IMR-90 (cell line): ENCODE results near the gene XAGE1A. TPM values are rescaled to one million over a fixed set of nuclear protein-coding genes. Genes with fewer than 3 reads are reported as not detected.

ENCODE experiments used
- ATAC-seq: fragments of 200-7000 bp; cut with Tn5 transposase; 2 replicates; pipeline ENCODE4 v1.9.1; 2020; ENCODE audit warnings: low read depth, mild to moderate bottlenecking, moderate library complexity
- BruUV-seq: library from RNA; stranded (reverse); fragments of 400-500 nt; replicated peaks from 2 replicates; lab custom pipeline; 2021; lab: Mats Ljungman, UMichigan
- CTCF ChIA-PET: fragments of 300-600 bp; formaldehyde crosslinking; extraction: SDS; loops from one replicate; lab custom pipeline; 2021; ENCODE audit warnings: antibody characterized with exemption; lab: Yijun Ruan, JAX
- POLR2A ChIA-PET: fragments of 300-600 bp; sonication (Branson Sonifier 250); formaldehyde crosslinking; loops from one replicate; lab custom pipeline; 2022; ENCODE audit warnings: antibody characterized with exemption; ENCODE audit not compliant: unreplicated experiment; lab: Charles Lee
- DNase-seq: peaks from one replicate; pipeline ENCODE4 v3.0.0; 2013
- H2AFZ ChIP-seq: replicated peaks from 2 replicates; pipeline ENCODE3; 2013; ENCODE audit warnings: low read length, mild to moderate bottlenecking; ENCODE audit not compliant: poor library complexity
- H2AK5ac ChIP-seq: 2 replicates; pipeline ENCODE4 v1.6.1; 2013; ENCODE audit warnings: low read depth, low read length, inconsistent platforms
- H2AK9ac ChIP-seq: replicated peaks from 2 replicates; pipeline ENCODE3; 2013; ENCODE audit warnings: mild to moderate bottlenecking, low read depth, low read length, moderate library complexity; ENCODE audit not compliant: poor library complexity
- H2BK120ac ChIP-seq: 2 replicates; pipeline ENCODE4 v1.6.1; 2013; ENCODE audit warnings: low read depth, low read length, inconsistent platforms
- H2BK15ac ChIP-seq: 3 replicates; pipeline ENCODE4 v1.6.1; 2013; ENCODE audit warnings: low read depth, low read length, inconsistent platforms
- H2BK20ac ChIP-seq: 2 replicates; pipeline ENCODE4 v1.6.1; 2013; ENCODE audit warnings: low read depth, mild to moderate bottlenecking, inconsistent platforms, low read length, moderate library complexity
- H2BK5ac ChIP-seq: 2 replicates; pipeline ENCODE4 v1.6.1; 2013; ENCODE audit warnings: mild to moderate bottlenecking, low read depth, low read length, inconsistent platforms; ENCODE audit not compliant: poor library complexity, severe bottlenecking
- H3K14ac ChIP-seq: replicated peaks from 2 replicates; pipeline ENCODE4 v1.6.1; 2013; ENCODE audit warnings: low read depth, low read length, inconsistent platforms
- H3K18ac ChIP-seq: 2 replicates; pipeline ENCODE4 v1.6.1; 2013; ENCODE audit warnings: low read depth, low read length, control low read depth
- H3K23ac ChIP-seq: 2 replicates; pipeline ENCODE4 v1.6.1; 2013; ENCODE audit warnings: low read depth, low read length, inconsistent platforms
- H3K27ac ChIP-seq: 2 replicates; pipeline ENCODE4 v1.5.1; 2013; ENCODE audit warnings: mild to moderate bottlenecking, control low read depth, low read length; ENCODE audit not compliant: insufficient read depth
- H3K27me3 ChIP-seq: 2 replicates; pipeline ENCODE4 v1.6.1; 2013; ENCODE audit warnings: low read length; ENCODE audit not compliant: control insufficient read depth, insufficient read depth
- H3K36me3 ChIP-seq: 2 replicates; pipeline ENCODE4 v1.6.1; 2013; ENCODE audit warnings: low read length, mixed read lengths; ENCODE audit not compliant: control insufficient read depth, insufficient read depth
- H3K4ac ChIP-seq: 2 replicates; pipeline ENCODE4 v1.6.1; 2013; ENCODE audit warnings: low read depth, low read length, inconsistent platforms
- H3K4me1 ChIP-seq: 2 replicates; pipeline ENCODE4 v1.6.1; 2013; ENCODE audit warnings: low read length, mixed read lengths; ENCODE audit not compliant: control insufficient read depth, insufficient read depth
- H3K4me2 ChIP-seq: 2 replicates; pipeline ENCODE4 v1.6.1; 2013; ENCODE audit warnings: low read depth, mild to moderate bottlenecking, control low read depth, low read length, moderate library complexity
- H3K4me3 ChIP-seq: 2 replicates; pipeline ENCODE4 v1.5.1; 2013; ENCODE audit warnings: low read depth, mild to moderate bottlenecking, control low read depth, low read length, moderate library complexity; ENCODE audit not compliant: insufficient read depth
- H3K56ac ChIP-seq: 2 replicates; pipeline ENCODE4 v1.6.1; 2013; ENCODE audit warnings: low read length, inconsistent platforms; ENCODE audit not compliant: insufficient read depth; ENCODE audit errors: extremely low read depth
- H3K79me1 ChIP-seq, 2 experiments: 2 replicates each; pipeline ENCODE4 v1.6.1; 2013; ENCODE audit warnings: low read length in 2 of 2, inconsistent platforms in 1 of 2, low read depth in 1 of 2
- H3K9ac ChIP-seq: 2 replicates; pipeline ENCODE4 v1.6.1; 2013; ENCODE audit warnings: low read depth, low read length, control low read depth
- H3K9me1 ChIP-seq: 2 replicates; pipeline ENCODE4 v1.6.1; 2013; ENCODE audit warnings: low read length, inconsistent platforms; ENCODE audit not compliant: insufficient read depth
- H3K9me3 ChIP-seq: 2 replicates; pipeline ENCODE4 v1.6.1; 2013; ENCODE audit warnings: low read length; ENCODE audit not compliant: control insufficient read depth, insufficient read depth
- H4K20me1 ChIP-seq: 2 replicates; pipeline ENCODE4 v1.6.1; 2013; ENCODE audit warnings: low read length, inconsistent platforms; ENCODE audit not compliant: insufficient read depth
- H4K5ac ChIP-seq: 2 replicates; pipeline ENCODE4 v1.6.1; 2013; ENCODE audit warnings: mild to moderate bottlenecking, low read depth, low read length, control low read depth
- H4K8ac ChIP-seq, 2 experiments: 2 replicates each; pipeline ENCODE4 v1.6.1; 2013; ENCODE audit warnings: low read depth in 2 of 2, low read length in 2 of 2, control low read depth in 1 of 2, inconsistent platforms in 1 of 2
- H4K91ac ChIP-seq: 2 replicates; pipeline ENCODE4 v1.6.1; 2013; ENCODE audit warnings: low read depth, low read length, inconsistent platforms; ENCODE audit not compliant: insufficient read depth
- BHLHE40 ChIP-seq: fragments of 150-350 bp; IDR thresholded peaks from 2 replicates; pipeline ENCODE4 v1.6.1; 2016; ENCODE audit warnings: mild to moderate bottlenecking, low read depth, low read length
- CEBPB ChIP-seq: IDR thresholded peaks from 2 replicates; pipeline ENCODE4 v1.6.1; 2012; ENCODE audit warnings: low read depth, low read length, improper control_type of control experiment
- CHD1 ChIP-seq: IDR thresholded peaks from 2 replicates; pipeline ENCODE4 v1.6.1; 2012; ENCODE audit warnings: low read depth, low read length, improper control_type of control experiment
- CTCF ChIP-seq: conservative IDR thresholded peaks from 2 replicates; pipeline ENCODE4 v1.5.1; 2012; ENCODE audit warnings: mild to moderate bottlenecking, low read depth, low read length, improper control_type of control experiment
- ELK1 ChIP-seq: fragments of 150-350 bp; IDR thresholded peaks from 2 replicates; pipeline ENCODE4 v1.6.1; 2016; ENCODE audit warnings: low read depth, mild to moderate bottlenecking, low read length, moderate library complexity, borderline replicate concordance
- FOS ChIP-seq: fragments of 150-350 bp; IDR thresholded peaks from 2 replicates; pipeline ENCODE4 v1.6.1; 2016; ENCODE audit warnings: low read depth, low read length
- MAFK ChIP-seq: IDR thresholded peaks from 2 replicates; pipeline ENCODE4 v1.6.1; 2012; ENCODE audit warnings: low read depth, low read length, improper control_type of control experiment
- MAZ ChIP-seq: IDR thresholded peaks from 2 replicates; pipeline ENCODE4 v1.6.1; 2012; ENCODE audit warnings: low read depth, mild to moderate bottlenecking, low read length, improper control_type of control experiment, moderate library complexity, borderline replicate concordance
- MXI1 ChIP-seq: IDR thresholded peaks from 2 replicates; pipeline ENCODE4 v1.6.1; 2012; ENCODE audit warnings: low read depth, mild to moderate bottlenecking, low read length, moderate library complexity, borderline replicate concordance
- NFE2L2 ChIP-seq: fragments of 150-350 bp; IDR thresholded peaks from 2 replicates; pipeline ENCODE4 v1.6.1; 2016; ENCODE audit warnings: low read depth, mild to moderate bottlenecking, low read length
- POLR2A ChIP-seq: IDR thresholded peaks from 2 replicates; pipeline ENCODE4 v1.6.1; 2012; ENCODE audit warnings: mild to moderate bottlenecking, low read depth, low read length
- RAD21 ChIP-seq: IDR thresholded peaks from 2 replicates; pipeline ENCODE4 v1.6.1; 2012; ENCODE audit warnings: low read length, improper control_type of control experiment
- RCOR1 ChIP-seq: IDR thresholded peaks from 2 replicates; pipeline ENCODE4 v1.6.1; 2012; ENCODE audit warnings: mild to moderate bottlenecking, low read length, improper control_type of control experiment; ENCODE audit not compliant: insufficient replicate concordance
- RFX5 ChIP-seq: IDR thresholded peaks from 2 replicates; pipeline ENCODE4 v1.8.0; 2012; ENCODE audit warnings: low read depth, mild to moderate bottlenecking, low read length, moderate library complexity
- SMC3 ChIP-seq: fragments of 150-350 bp; IDR thresholded peaks from 2 replicates; pipeline ENCODE4 v1.6.1; 2016; ENCODE audit warnings: low read depth, mild to moderate bottlenecking, antibody characterized with exemption, low read length, moderate library complexity
- USF2 ChIP-seq: fragments of 150-350 bp; IDR thresholded peaks from 2 replicates; pipeline ENCODE4 v1.6.1; 2017; ENCODE audit warnings: mild to moderate bottlenecking, antibody characterized with exemption, low read length, low read depth
- WGBS, 2 experiments: methylation state at CpG; one replicate each; pipeline versions ENCODE4 v1.1.5 to v1.1.7; 2013; ENCODE audit warnings: missing lambda C conversion rate in 2 of 2; ENCODE audit not compliant: insufficient read length in 1 of 2; ENCODE audit errors: extremely low coverage in 2 of 2; 5-methylcytosine and 5-hydroxymethylcytosine counted together
- dilution Hi-C: fragments of 300-500 bp; cut with HindIII; formaldehyde crosslinking; loops from one replicate; pipeline ENCODE4 v1.14.3; 2018; ENCODE audit warnings: low sequenced_read_pairs; ENCODE audit not compliant: unreplicated experiment
- in situ Hi-C: fragments of 300-500 bp; cut with MboI; formaldehyde crosslinking; loops from 3 replicates; pipeline ENCODE4 v1.14.3; 2019; ENCODE audit warnings: low sequenced_read_pairs, inconsistent platforms, mixed read lengths
- intact Hi-C: fragments of 100-400 bp; cut with micrococcal nuclease; formaldehyde crosslinking; loops from 2 replicates; pipeline ENCODE4 v1.10.0; 2022
- polyA plus RNA-seq, 3 experiments: library from polyadenylated mRNA; depleted of rRNA; stranded (reverse); fragments of >200 nt; gene quantifications; 2 replicates each; pipeline ENCODE4 v1.2.3, GENCODE V29; 2012; ENCODE audit warnings: low replicate concordance in 1 of 3
- total RNA-seq: library from RNA; depleted of rRNA; stranded (reverse); fragments of >200 nt; gene quantifications from 2 replicates; pipeline ENCODE4 v1.2.3, GENCODE V29; 2012

Gene XAGE1A
- total and polyA plus RNA-seq, 2 of the 4 experiments (the other 2 are of a cell fraction): not detected

GRCh38 chrX:52509916-52510315 is 14.3 kb downstream of the XAGE1A start:
- no peak overlapping the region for H3K27ac ChIP-seq
- no peak overlapping the region for H4K8ac ChIP-seq
- H4K91ac ChIP-seq: no peak overlapping the region
- ChIA-PET CTCF (no interaction called here), POLR2A (no interaction called here)
- H2BK5ac ChIP-seq: no peak overlapping the region
- WGBS, 2 experiments: 67% methylated on average over 1 of the region's 6 CpGs; no CpG with 5 or more reads in 1 of the 2 experiments
- intact Hi-C loops (no loop called here), dilution Hi-C loops (no loop called here), in situ Hi-C loops (no loop called here)
- H3K23ac ChIP-seq: no peak overlapping the region
- no peaks in the 10 kb centered on the region for H3K79me1 ChIP-seq
- no peak overlapping the region for H3K4me3 ChIP-seq
- peaks cover 4% of the 10 kb centered on the region; the same call in 1 of the 2 replicates for H3K27me3 ChIP-seq
- H2AFZ ChIP-seq: no peak overlapping the region
- no peak overlapping the region for H2AK5ac ChIP-seq
- no peak overlapping the region for H4K5ac ChIP-seq
- no peaks in the 10 kb centered on the region for H3K9me3 ChIP-seq
- no peak overlapping the region for H2AK9ac ChIP-seq
- H3K9me1 ChIP-seq: no peaks in the 10 kb centered on the region
- H2BK20ac ChIP-seq: no peak overlapping the region
- H3K18ac ChIP-seq: no peak overlapping the region
- no peak overlapping the region for H3K14ac ChIP-seq
- TF ChIP-seq NFE2L2 (no peak), SMC3 (no peak), ELK1 (no peak), RAD21 (no peak), RFX5 (no peak), RCOR1 (no peak), MAFK (no peak), FOS (no peak), CTCF (no peak), USF2 (no peak), CHD1 (no peak), MAZ (no peak), BHLHE40 (no peak), CEBPB (no peak), POLR2A (no peak), MXI1 (no peak)
- no peak overlapping the region for H3K4me2 ChIP-seq
- no TSS peak for BruUV-seq
- DNase-seq (no peak), ATAC-seq (no peak)
- H2BK15ac ChIP-seq: no peak overlapping the region
- no peaks in the 10 kb centered on the region for H3K4me1 ChIP-seq
- no peak overlapping the region for H3K4ac ChIP-seq
- H4K20me1 ChIP-seq: no peaks in the 10 kb centered on the region
- no peaks in the 10 kb centered on the region for H3K36me3 ChIP-seq
- no peak overlapping the region for H3K9ac ChIP-seq
- no peak overlapping the region for H2BK120ac ChIP-seq
- H3K56ac ChIP-seq: no peak overlapping the region
